HAP-1 (cell line): ENCODE measurements around the gene PNPLA2.

Experiments
- DNase-seq, 2 experiments: peaks; one replicate each; pipeline ENCODE4 v3.0.0-alpha.2; 2016 to 2020; ENCODE audit warnings: low spot score in 2 of 2
- H3K27me3 ChIP-seq: fragments of 250-450 bp; sonication (Bioruptor Pico); 2 replicates; pipeline ENCODE4 v1.5.1; 2020; ENCODE audit warnings: low read depth, mild to moderate bottlenecking, moderate library complexity
- H3K36me3 ChIP-seq: fragments of 250-450 bp; sonication (Bioruptor Pico); replicated peaks from 2 replicates; pipeline ENCODE4 v1.5.1; 2020; ENCODE audit warnings: mild to moderate bottlenecking
- H3K4me1 ChIP-seq: fragments of 250-450 bp; sonication (Bioruptor Pico); 2 replicates; pipeline ENCODE4 v1.5.1; 2020; ENCODE audit warnings: mild to moderate bottlenecking
- H3K4me3 ChIP-seq: fragments of 250-450 bp; sonication (Bioruptor Pico); 2 replicates; pipeline ENCODE4 v1.5.1; 2020; ENCODE audit warnings: mild to moderate bottlenecking, moderate library complexity
- H3K9me3 ChIP-seq: fragments of 250-450 bp; sonication (Bioruptor Pico); 2 replicates; pipeline ENCODE4 v1.5.1; 2020; ENCODE audit warnings: mild to moderate bottlenecking, moderate library complexity
- in situ Hi-C: fragments of 300-500 bp; cut with MboI; formaldehyde crosslinking; loops from 3 replicates; pipeline ENCODE4 v1.14.3; 2020; ENCODE audit warnings: low sequenced_read_pairs, inconsistent platforms, mixed read lengths

Gene PNPLA2

DNA sequence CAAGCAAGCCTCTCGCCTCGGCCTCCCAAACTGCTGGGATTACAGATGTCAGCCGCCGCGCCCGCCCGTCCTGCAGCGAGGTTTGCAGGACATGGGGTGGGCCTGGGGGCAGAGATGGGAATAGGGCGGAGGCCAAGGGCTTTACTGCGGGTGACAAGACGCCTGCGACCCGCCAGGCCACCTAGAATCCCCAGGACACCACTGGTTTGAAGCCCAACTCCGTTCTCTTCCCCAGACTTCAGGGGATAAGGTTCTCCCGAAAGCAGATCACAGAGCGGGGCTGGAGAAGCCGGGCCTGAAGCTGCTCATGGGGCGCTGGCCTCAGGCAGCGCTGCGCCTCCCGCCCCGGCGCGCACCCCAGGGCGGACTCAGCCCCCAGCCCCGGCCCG is 23.3 kb downstream of the PNPLA2 start:
- H3K27me3 ChIP-seq: no peaks in the 10 kb centered on the region
- peaks cover 48% of the 10 kb centered on the region for H3K36me3 ChIP-seq
- no peak for DNase-seq
- peaks cover 14% of the 10 kb centered on the region for H3K4me1 ChIP-seq
- H3K4me3 ChIP-seq: peak overlapping the region; percentile 89
- H3K9me3 ChIP-seq: no peaks in the 10 kb centered on the region
- in situ Hi-C loops: no loop called here

DNA sequence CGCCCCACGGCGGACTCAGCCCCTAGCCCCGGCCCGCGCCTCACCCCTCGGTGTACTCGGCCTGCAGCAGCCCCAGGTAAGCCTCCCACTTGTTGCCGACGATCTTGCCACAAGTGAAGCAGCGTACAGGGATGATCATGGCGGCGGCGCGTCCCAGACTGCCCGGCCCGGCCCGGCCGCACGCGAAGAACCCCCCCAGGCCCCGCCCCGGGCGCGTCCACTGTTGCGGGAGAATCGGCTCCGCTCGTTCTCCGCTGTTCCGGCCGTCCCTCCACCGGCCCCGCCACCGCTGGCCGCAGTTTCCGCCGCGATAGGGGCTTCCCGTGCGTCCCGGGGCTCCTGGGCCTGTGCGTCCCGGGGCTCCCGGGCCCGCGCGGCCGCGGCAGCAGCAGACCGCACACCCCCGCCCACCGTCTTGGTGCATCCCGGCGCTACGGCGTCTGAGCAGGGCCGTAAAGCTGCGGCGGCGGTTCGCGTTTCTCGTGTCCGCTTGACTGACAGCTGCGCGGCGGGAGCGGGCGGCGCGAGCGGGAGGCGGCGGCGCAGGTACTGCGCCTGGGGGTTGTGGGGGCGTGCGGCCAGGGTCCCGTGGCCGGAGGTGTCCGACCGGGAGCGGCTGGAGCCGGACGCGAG is 23.8 kb downstream of the PNPLA2 start, which contains the start of the genes POLR2L and TSPAN4:
Gene POLR2L (minus strand): TSS at position 160 of the 633 bp plus-strand sequence. CDS start 21 bp downstream, at position 139.
Gene TSPAN4 (plus strand): TSS at position 483 of the 633 bp plus-strand sequence. CDS start 7,453 bp downstream, outside the sequence.
- in situ Hi-C loops: no loop called here
- Histone ChIP-seq H3K4me3 (peak within 1 kb of the TSS; percentile 89), H3K4me1 (peaks cover 14% of the 10 kb centered on the region), H3K36me3 (peaks cover 43% of the 10 kb centered on the region), H3K9me3 (no peaks in the 10 kb centered on the region), H3K27me3 (no peaks in the 10 kb centered on the region)
- peak; percentile 82 to 94 for DNase-seq

DNA sequence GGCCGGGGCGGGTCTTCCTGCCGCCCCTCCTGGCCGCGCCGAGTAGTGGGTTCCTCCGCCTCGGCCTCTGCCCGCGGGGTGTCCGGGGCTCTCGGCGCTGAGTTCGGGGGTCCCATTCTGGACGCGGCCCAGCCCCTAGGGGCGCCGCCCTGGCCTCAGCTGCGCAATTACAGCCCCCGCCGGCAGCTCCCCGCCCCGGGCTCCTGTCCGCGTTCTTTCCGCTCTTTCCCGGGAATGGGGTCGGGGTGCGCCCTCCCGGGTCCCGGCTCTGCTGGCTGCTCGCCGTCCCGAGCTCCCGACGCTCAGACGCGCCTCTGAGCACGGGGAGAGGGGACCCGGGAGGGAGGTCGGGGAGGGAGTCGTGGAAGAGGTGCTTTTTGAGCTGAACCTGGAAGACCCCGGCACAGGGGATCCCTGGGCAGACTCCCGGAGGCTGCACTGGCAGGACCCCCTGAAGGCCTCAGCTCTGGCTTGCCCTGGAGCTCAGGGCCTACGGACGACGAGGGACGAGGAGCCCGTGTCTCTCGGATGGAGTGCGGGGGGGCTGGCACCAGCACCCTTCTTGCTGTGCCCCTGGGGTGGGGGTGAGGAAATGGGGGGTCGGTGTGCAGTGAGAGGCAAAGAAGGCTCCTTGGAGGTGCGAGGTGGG is 24.5 kb downstream of the PNPLA2 start:
- DNase-seq: peak in 1 of 2 experiments; percentile 45
- H3K27me3 ChIP-seq: no peaks in the 10 kb centered on the region
- peaks cover 14% of the 10 kb centered on the region for H3K4me1 ChIP-seq
- H3K4me3 ChIP-seq: peak overlapping the region; percentile 89
- no peaks in the 10 kb centered on the region for H3K9me3 ChIP-seq
- in situ Hi-C loops: no loop called here
- peaks cover 37% of the 10 kb centered on the region for H3K36me3 ChIP-seq

DNA sequence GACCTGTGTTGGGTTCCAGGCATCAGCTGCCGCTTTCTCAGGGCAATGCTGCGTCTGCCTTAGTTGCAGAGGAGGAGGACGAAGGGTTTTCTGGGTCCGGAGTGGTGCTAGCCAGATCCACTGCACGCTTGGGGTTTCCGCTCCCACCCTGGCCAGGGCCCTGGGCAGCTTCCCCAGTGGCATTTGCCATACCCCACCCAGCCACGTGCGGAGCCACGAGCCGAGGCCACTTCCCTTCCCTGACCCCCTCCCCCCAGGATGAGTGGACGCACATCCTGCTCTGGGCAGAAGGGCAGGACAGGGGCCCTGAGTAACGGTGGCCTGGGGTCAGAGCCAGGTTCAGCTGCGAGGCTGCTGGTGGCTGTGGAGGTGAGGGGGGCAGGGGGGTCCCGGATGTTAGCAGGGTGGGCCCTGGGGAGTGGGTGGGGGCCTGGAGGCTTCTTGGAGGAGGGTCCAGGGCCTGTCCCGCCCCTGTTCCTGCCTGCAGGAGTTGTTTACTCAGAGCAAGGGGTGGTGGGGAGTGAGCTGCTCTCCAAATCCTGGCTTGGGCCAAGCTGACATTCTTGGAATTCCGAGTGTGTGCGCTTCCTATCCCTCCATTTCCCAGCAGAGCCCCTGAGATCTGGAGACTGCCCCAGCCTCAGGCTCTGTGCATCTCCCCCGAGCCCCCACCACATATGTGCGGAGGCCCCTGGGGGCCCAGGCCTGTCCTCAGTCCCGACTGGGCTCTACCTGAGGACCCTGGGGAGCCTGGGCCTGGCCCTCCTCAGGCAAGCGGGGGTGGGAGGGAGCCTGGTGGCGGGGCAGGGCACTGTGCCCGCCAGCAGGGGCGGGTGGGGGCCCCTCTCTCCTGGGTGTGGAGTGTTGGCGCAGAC is 25.3 kb downstream of the PNPLA2 start:
- H3K27me3 ChIP-seq: no peaks in the 10 kb centered on the region
- in situ Hi-C loops: no loop called here
- no peaks in the 10 kb centered on the region for H3K9me3 ChIP-seq
- peak overlapping the region; percentile 89 for H3K4me3 ChIP-seq
- peaks cover 33% of the 10 kb centered on the region for H3K36me3 ChIP-seq
- peaks cover 14% of the 10 kb centered on the region for H3K4me1 ChIP-seq
- peak; percentile 79 to 89 for DNase-seq

DNA sequence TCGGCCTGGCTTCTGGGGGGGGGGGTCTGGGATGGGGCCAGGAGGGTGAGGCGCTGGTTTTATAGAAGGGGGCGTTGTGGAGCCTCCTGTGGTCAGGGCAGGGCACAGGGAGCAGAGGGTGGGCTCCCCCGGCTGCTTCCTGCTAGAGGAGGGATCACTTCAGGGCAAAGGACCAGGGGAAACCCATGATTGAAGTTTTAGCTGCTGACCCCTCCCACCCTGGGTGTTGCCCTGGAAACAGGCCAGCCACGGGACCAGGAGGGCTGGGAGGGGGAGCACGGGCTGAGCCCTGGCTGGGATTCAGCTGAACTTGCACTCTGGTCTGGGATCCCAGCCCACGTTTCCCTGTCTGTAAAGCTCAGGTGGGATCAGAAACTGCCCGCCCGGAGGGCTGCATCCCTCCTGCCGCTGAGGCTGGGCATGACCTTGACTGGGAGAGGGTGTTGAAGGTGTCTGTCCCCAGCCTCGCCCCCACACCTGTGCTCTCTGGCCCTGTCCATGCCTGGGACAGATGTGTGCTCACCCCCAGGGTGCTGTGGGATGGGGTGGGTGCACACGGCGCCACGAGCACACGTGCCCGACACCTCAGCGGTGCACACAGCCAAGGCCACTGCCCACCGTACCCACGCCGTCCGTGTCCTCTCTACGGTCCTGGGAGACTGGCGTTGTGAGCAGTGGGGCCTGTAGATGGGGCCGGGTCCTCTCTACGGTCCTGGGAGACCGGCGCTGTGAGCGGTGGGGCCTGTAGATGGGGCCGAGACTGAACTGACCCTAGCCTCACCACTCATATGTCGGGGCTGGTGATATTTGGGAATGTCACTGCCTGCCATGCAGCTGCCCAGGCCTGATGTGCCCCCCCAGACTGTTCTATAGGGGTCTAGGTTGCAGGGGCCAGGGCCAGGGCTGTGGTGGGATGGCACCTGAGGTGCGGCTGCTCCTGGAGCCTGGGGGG is 26.3 kb downstream of the PNPLA2 start:
- H3K4me1 ChIP-seq: peaks cover 14% of the 10 kb centered on the region
- no peaks in the 10 kb centered on the region for H3K27me3 ChIP-seq

DNA sequence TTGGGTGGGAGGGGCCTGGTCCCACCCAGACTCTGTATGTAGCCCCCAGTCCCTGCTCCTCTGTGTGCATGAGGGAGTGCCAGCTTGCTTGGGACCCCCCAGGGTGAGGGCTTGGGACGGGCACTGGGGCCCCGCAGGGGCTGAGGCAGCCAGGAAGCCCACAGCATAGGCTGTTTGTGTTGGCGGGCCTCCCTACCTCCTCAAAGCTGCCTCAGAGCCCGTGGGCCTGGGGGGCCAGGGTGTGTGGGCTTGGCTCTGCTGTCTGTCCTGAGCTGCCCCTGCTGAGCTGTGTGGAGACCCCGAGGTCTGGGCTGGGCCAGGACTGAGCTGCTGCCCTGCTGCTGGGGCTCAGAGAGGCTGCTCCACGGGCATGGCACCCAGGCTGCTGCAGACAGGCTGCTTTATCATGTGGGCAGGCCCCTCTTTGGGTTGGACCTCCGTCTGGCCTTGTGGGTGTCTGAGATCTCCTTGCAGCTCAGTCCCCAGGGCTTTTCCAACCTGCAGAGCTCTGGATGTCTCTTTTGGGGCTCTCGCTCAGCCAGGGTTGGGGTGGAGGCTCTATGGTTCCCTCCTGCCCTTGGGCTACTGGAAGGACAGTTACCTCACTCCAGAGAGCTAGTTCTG is 27.3 kb downstream of the PNPLA2 start:
- peaks cover 14% of the 10 kb centered on the region for H3K36me3 ChIP-seq
- H3K27me3 ChIP-seq: no peaks in the 10 kb centered on the region
- H3K4me3 ChIP-seq: no peak overlapping the region
- peaks cover 11% of the 10 kb centered on the region for H3K4me1 ChIP-seq
- in situ Hi-C loops: no loop called here
- no peaks in the 10 kb centered on the region for H3K9me3 ChIP-seq
- DNase-seq: no peak

More for the DNA sequence above, 26.3 kb downstream of the PNPLA2 start:
- Histone ChIP-seq H3K4me3 (peak overlapping the region; percentile 89), H3K36me3 (peaks cover 24% of the 10 kb centered on the region), H3K9me3 (no peaks in the 10 kb centered on the region)
- in situ Hi-C loops: no loop called here
- DNase-seq: peak; percentile 76 to 91

DNA sequence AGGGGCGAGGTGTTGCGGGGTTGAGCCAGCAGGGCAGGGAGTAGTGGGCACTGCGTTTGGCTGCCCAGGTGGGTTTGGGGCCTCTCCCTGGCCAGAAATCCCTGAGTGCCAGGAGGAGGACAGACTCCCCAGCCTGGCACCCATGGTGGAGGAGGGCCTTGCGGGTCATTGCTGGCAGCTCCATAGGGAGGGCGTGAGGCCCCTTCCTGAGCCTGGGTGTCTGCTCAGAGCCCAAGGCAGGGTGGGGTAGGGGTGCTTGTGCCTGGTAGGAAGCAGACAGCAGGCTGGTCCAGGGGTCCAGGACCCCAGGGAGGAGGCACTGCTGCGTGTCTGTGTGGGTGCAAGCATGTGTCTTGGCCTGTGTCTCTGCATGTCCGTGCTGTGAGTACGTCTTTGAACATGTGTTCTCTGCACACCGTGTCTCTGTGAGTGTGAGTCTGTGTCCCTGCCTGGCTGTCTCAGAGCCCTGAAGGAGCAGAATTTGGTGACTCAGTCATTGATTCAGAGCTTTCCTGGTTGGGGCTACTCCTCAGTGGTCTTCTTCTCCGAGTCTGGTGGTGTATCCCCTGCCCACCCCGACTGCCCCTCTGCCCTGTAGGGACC is 27.9 kb downstream of the PNPLA2 start:
- Histone ChIP-seq H3K36me3 (peaks cover 9% of the 10 kb centered on the region), H3K4me1 (peaks cover 6% of the 10 kb centered on the region), H3K9me3 (no peaks in the 10 kb centered on the region), H3K4me3 (no peak overlapping the region), H3K27me3 (no peaks in the 10 kb centered on the region)
- no peak for DNase-seq
- in situ Hi-C loops: no loop called here

DNA sequence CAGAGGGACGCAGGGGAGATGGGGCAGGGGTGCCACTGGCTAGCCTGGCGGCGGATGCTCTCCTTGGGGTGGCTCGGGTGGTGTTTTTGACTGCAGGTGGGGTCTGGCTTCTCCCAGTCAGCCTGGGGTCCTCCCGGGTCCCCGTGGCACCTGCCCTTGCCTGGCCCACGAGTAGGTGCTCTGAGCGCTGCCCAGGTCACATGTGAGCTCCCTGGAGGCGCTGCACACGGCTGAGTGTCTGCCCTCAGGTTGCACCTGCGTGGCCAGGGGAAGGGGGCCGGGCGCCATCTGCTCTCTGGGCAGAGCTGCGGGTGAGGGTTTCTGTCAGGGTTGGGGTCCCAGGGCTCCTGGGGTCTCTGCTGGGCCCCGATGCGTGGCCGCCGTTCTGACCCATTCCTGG is 29.2 kb downstream of the PNPLA2 start:
- no peak for DNase-seq
- peaks cover 6% of the 10 kb centered on the region for H3K4me1 ChIP-seq
- 0 out of 2 replicates have a peak, but pooled peaks cover 3% of the 10 kb centered on the region for H3K36me3 ChIP-seq
- no peaks in the 10 kb centered on the region for H3K9me3 ChIP-seq
- in situ Hi-C loops: no loop called here
- H3K27me3 ChIP-seq: no peaks in the 10 kb centered on the region
- H3K4me3 ChIP-seq: no peak overlapping the region

DNA sequence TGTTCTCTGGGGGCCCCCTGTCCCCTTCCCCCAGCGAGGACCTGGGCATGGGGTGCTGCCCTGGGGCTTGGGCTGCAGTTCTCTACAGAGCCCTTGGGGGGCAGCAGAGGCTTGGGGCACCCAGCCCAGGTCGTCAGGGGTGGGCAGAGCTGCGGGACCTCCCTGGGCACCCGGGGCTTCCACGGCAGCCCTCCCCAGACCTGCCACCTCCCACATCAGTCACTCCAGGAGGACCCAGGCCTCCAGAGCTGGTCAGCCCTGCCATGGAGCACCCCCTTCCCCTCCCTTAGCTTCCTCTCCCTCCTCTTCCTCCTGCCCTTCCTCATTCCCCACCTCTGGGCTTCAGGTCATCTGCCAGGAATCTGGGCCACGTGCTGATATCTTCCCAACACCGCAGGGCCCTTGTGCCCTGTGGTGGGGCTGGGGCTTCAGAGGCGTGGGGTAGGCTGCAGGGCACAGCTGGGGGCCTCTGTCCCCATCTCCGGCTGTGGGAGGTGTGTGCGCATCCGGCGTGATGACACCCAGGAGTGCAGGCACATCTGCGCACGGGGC is 29.7 kb downstream of the PNPLA2 start:
- no peaks in the 10 kb centered on the region for H3K27me3 ChIP-seq
- peak in 1 of 2 experiments; percentile 70 for DNase-seq
- H3K9me3 ChIP-seq: no peaks in the 10 kb centered on the region
- in situ Hi-C loops: no loop called here
- peaks cover 6% of the 10 kb centered on the region for H3K4me1 ChIP-seq
- no peak overlapping the region for H3K4me3 ChIP-seq
- 0 out of 2 replicates have a peak, but pooled peaks cover 3% of the 10 kb centered on the region for H3K36me3 ChIP-seq

DNA sequence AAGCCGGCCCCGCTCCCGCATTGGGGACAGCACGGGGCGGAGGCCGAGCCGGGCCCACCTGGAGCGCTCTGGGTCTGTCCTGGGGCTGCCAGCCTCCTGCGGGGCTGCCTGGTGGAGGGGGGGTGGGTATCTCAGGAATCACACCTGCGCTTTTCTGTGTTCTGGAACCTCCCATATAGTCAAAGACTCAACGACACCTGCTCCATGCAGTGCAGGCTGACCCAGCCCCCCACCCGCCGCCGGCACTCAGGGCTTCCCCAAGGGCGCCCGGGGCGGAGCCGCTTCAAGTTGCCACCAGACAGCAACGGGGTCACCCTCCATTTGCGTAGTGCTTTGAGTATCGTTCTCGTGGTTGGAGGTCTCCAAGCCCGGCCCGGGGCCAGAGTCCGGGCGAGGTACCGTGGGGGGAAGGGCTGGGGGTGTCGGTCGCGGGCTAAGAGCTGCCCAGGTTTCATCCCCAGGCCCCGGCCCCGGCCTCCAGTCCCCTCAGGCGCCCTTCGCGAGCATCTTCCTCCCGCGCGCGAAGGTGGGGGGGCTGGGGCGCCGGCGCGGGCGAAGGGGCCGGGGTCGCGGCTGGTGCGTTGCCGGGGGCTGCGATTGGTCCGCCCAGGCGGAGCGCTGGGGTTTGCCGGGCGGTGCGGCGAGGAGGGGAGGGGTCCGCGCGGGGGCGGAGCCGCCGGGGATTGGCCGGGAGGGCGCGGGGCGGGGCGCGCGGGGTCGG is 30.6 kb downstream of the PNPLA2 start:
- Histone ChIP-seq H3K9me3 (no peaks in the 10 kb centered on the region), H3K27me3 (no peaks in the 10 kb centered on the region), H3K4me3 (no peak overlapping the region), H3K36me3 (0 out of 2 replicates have a peak, but pooled peaks cover 3% of the 10 kb centered on the region), H3K4me1 (peaks cover 4% of the 10 kb centered on the region)
- in situ Hi-C loops: no loop called here
- DNase-seq: no peak

DNA sequence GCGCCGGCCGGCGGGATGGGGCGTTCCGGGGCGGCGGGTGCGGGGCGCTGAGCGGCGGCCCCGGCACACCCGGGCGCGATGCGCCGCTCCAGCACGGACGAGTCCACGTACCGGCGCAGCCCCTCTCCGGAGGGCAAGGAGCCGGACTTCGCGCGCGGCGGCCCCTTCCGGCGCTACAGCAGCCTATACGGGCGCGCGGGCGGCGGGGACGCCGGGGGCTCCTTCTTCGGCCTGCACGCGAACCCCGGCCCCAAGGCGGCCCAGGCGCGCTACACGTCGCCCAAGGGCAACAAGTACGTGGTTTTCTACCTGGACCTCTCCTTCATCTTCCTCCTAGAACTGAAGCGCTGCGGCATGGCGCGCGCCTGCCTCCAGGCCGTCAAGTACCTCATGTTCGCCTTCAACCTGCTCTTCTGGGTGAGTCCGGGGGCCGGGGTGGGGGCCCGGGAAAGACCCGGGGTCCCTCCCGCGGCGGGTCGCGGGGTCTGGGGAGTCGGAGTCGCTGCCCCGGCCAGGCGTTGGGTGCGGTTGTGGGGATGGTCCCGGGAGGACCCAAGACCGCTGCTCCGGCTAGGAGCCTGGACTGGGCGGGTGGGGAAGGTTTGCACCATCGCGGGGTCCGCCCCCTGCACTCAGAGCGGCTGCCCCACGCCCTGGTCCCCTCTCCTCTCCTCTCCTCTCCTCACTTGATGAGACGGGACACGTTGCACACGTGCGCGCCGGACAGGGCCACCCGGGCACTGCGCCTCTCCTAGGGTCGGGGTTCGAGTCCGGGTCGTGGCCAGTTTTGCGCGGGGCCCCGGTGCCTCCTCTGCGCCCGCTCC is 31.4 kb downstream of the PNPLA2 start:
- no peak for DNase-seq
- H3K36me3 ChIP-seq: 0 out of 2 replicates have a peak, but pooled peaks cover 3% of the 10 kb centered on the region
- H3K9me3 ChIP-seq: no peaks in the 10 kb centered on the region
- no peak overlapping the region for H3K4me3 ChIP-seq
- H3K27me3 ChIP-seq: no peaks in the 10 kb centered on the region
- in situ Hi-C loops: loop anchor here (10.0 kb wide), 1 partner anchor 205 kb away; no protein-coding TSS in a partner anchor
- H3K4me1 ChIP-seq: no peaks in the 10 kb centered on the region
